B cell (primary cell): ENCODE results near the gene PARP12. TPM values are rescaled to one million over a fixed set of nuclear protein-coding genes. Genes with fewer than 3 reads are reported as not detected.

Experiments used
- ATAC-seq: fragments of 200-7000 bp; cut with Tn5 transposase; one replicate; pipeline ENCODE4 v1.10.0; 2021; ENCODE audit warnings: low read depth, mild to moderate bottlenecking, moderate number of reproducible peaks, moderate library complexity
- CTCF ChIA-PET: fragments of 350-600 bp; sonication (Branson Sonifier 250); formaldehyde crosslinking; loops from one replicate; lab custom pipeline; 2021; ENCODE audit warnings: antibody characterized with exemption, inconsistent platforms; lab: Charles Lee
- POLR2A ChIA-PET: fragments of 350-600 bp; sonication (Branson Sonifier 250); formaldehyde crosslinking; loops from one replicate; lab custom pipeline; 2021; ENCODE audit warnings: antibody characterized with exemption; lab: Charles Lee
- DNase-seq: peaks from one replicate; pipeline ENCODE4 v3.0.0; 2013
- H2AFZ ChIP-seq: 2 replicates; pipeline ENCODE4 v1.6.1; 2012; ENCODE audit warnings: mild to moderate bottlenecking, low read depth, low read length; ENCODE audit not compliant: insufficient read depth, poor library complexity, severe bottlenecking
- H3K27ac ChIP-seq, 2 donors: 1 replicate in 1 of 2; 2 replicates in 1 of 2; pipeline ENCODE4 v1.5.1; 2012 to 2013; ENCODE audit warnings: low read length in 2 of 2, mild to moderate bottlenecking in 2 of 2, moderate library complexity in 1 of 2
- H3K27me3 ChIP-seq, 4 experiments: fragments of 200-600 bp in 1 of 4; sonication (generic) in 1 of 4; replicated peaks in 1 of 4; 1 replicate in 2 of 4; 2 replicates in 2 of 4; pipeline versions ENCODE4 v1.6.1 to v1.7.0; 2013 to 2016; ENCODE audit warnings: low read length in 3 of 4, mild to moderate bottlenecking in 2 of 4, mixed read lengths in 1 of 4, moderate library complexity in 1 of 4; ENCODE audit not compliant: insufficient read depth in 4 of 4, control insufficient read depth in 3 of 4; ENCODE audit errors: control extremely low read depth in 1 of 4
- H3K36me3 ChIP-seq, 2 experiments: replicated peaks in 1 of 2; 1 replicate in 1 of 2; 2 replicates in 1 of 2; pipeline versions ENCODE4 v1.6.1 to v1.7.1; 2013; ENCODE audit warnings: low read length in 1 of 2; ENCODE audit not compliant: insufficient read depth in 2 of 2, control insufficient read depth in 1 of 2; ENCODE audit errors: control extremely low read depth in 1 of 2, extremely low read depth in 1 of 2
- H3K4me1 ChIP-seq, 2 donors: fragments of 200-600 bp in 1 of 2; sonication (generic) in 1 of 2; 1 replicate in 1 of 2; 2 replicates in 1 of 2; pipeline versions ENCODE4 v1.5.1 to v1.6.1; 2013 to 2017; ENCODE audit warnings: low read length in 2 of 2; ENCODE audit not compliant: control insufficient read depth in 2 of 2, insufficient read depth in 2 of 2
- H3K4me2 ChIP-seq: replicated peaks from 2 replicates; pipeline ENCODE3; 2012; ENCODE audit warnings: mild to moderate bottlenecking, low read depth, low read length; ENCODE audit not compliant: poor library complexity, severe bottlenecking
- H3K4me3 ChIP-seq, 5 experiments: fragments of 200-600 bp in 1 of 5; sonication (generic) in 1 of 5; 1 replicate in 3 of 5; 2 replicates in 2 of 5; pipeline versions ENCODE4 v1.5.1 to v1.7.0; 2011 to 2016; ENCODE audit warnings: low read length in 4 of 5, mild to moderate bottlenecking in 4 of 5, low read depth in 2 of 5, control low read depth in 1 of 5, moderate library complexity in 1 of 5; ENCODE audit not compliant: insufficient read depth in 1 of 5; ENCODE audit errors: control extremely low read depth in 1 of 5, extremely low read depth in 1 of 5
- H3K79me2 ChIP-seq: fragments of 200-600 bp; sonication (generic); one replicate; pipeline ENCODE4 v1.6.0; 2016; ENCODE audit warnings: low read length; ENCODE audit not compliant: control insufficient read depth, insufficient read depth
- H3K9ac ChIP-seq: fragments of 200-600 bp; sonication (generic); 2 replicates; pipeline ENCODE4 v1.6.1; 2017; ENCODE audit warnings: mild to moderate bottlenecking, low read length, moderate library complexity
- H3K9me3 ChIP-seq, 3 donors: one replicate each; pipeline versions ENCODE4 v1.6.1 to v1.7.1; 2013; ENCODE audit warnings: low read length in 2 of 3; ENCODE audit not compliant: control insufficient read depth in 2 of 3, insufficient read depth in 1 of 3; ENCODE audit errors: control extremely low read depth in 1 of 3
- H4K20me1 ChIP-seq: 2 replicates; pipeline ENCODE4 v1.6.0; 2012; ENCODE audit warnings: mild to moderate bottlenecking, low read length; ENCODE audit not compliant: insufficient read depth, control insufficient read depth, poor library complexity, severe bottlenecking
- H3K27ac Mint-ChIP-seq: one replicate; pipeline ENCODE4 v1.8.0; 2021; ENCODE audit warnings: mixed read lengths
- H3K27me3 Mint-ChIP-seq: one replicate; pipeline ENCODE4 v1.8.0; 2021; ENCODE audit warnings: mixed read lengths
- H3K4me1 Mint-ChIP-seq: one replicate; pipeline ENCODE4 v1.8.0; 2021; ENCODE audit warnings: mixed read lengths
- H3K4me3 Mint-ChIP-seq: one replicate; pipeline ENCODE4 v1.8.0; 2021; ENCODE audit warnings: mixed read lengths
- H3K9me3 Mint-ChIP-seq: one replicate; pipeline ENCODE4 v1.8.0; 2022; ENCODE audit warnings: mixed read lengths; ENCODE audit not compliant: insufficient read depth
- EZH2 ChIP-seq: IDR thresholded peaks from 2 replicates; pipeline ENCODE4 v1.6.1; 2012; ENCODE audit warnings: borderline replicate concordance, low read depth, mild to moderate bottlenecking, moderate library complexity, low read length; ENCODE audit not compliant: insufficient read depth, poor library complexity, severe bottlenecking
- WGBS: methylation state at CpG from one replicate; pipeline ENCODE4 v1.1.5; 2013; ENCODE audit warnings: missing lambda C conversion rate; ENCODE audit not compliant: insufficient coverage; 5-methylcytosine and 5-hydroxymethylcytosine counted together
- intact Hi-C: fragments of 100-400 bp; cut with micrococcal nuclease; formaldehyde crosslinking; loops from one replicate; pipeline ENCODE4 v1.10.0; 2022
- polyA plus RNA-seq: library from polyadenylated mRNA; depleted of rRNA; stranded (reverse); fragments of >200 nt; gene quantifications from 2 replicates; pipeline ENCODE4 v1.2.3, GENCODE V29; 2012
- total RNA-seq, 2 donors: library from RNA; stranded (reverse); fragments of 120-200 nt in 1 of 2; gene quantifications; 1 replicate in 1 of 2; 2 replicates in 1 of 2; pipeline versions ENCODE4 v1.2.3 to v1.2.4, GENCODE V29; 2013 to 2022
- TF ChIP-seq, protein P1 (sequence below): fragments of 200-600 bp; IDR thresholded peaks from one replicate; pipeline ENCODE4 v1.8.0; 2022; ENCODE audit warnings: antibody characterized with exemption, mild to moderate bottlenecking

Gene PARP12
- total and polyA plus RNA-seq, 2 donors (not counting 1 experiment from before 2014, with no cell fraction given) = 170 to 177 TPM

DNA sequence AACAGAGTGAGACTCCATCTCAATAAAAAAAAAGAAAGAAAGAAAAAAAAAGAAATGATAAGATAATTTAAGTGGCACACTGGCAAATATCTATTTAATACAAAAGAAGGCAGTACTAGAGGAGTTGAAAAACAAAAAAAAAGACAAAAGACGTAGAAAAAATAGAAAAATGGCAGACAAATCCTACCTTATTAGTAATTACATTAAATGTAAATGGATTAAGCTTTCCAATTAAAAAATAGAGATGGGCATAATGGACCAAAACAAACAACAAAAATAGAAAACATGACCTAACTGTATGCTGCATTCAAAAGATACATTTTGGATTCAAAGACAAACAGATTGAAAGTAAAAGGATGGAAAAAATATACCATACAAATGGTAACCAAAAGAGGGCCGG lies 5.3 kb upstream of the PARP12 start:
- H3K4me1 Mint-ChIP-seq = peaks cover 4% of the 10 kb centered on the region
- H3K4me1 ChIP-seq = peaks cover 5 to 6% of the 10 kb centered on the region in 2 donors
- WGBS = no CpG with 5 or more reads among the region's 2 CpGs

DNA sequence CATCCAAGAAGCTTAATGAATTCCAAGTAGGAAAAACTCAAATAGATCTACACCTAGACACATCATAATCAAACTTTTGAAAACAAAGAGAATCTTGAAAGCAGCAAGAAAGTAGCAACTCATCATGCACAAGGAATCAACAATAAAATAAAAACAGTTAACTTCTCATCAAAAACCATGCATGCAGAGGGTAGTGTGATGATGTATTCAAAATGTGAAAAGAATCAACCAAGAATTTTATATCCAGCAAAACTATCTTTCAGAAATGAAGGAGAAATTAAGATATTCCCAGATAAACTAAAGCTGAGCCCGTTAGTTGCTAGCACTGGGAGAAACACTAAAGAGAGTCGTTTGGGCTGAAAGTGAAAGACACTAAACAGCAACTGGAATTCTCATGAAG lies 4.3 kb upstream of the PARP12 start:
- no peak overlapping the region for H3K27ac ChIP-seq
- ChIA-PET POLR2A (no interaction called here), CTCF (no interaction called here)
- no CpG with 5 or more reads among the region's 2 CpGs for WGBS
- H3K4me1 ChIP-seq = peaks cover 5 to 8% of the 10 kb centered on the region in 2 donors
- no peak overlapping the region for H3K4me3 ChIP-seq
- Mint-ChIP-seq H3K27ac (no peak overlapping the region), H3K9me3 (peaks cover 11% of the 10 kb centered on the region), H3K4me3 (no peak overlapping the region), H3K27me3 (no peaks in the 10 kb centered on the region), H3K4me1 (peaks cover 6% of the 10 kb centered on the region)
- intact Hi-C loops = no loop called here
- H3K4me2 ChIP-seq = no peak overlapping the region
- DNase-seq (no peak), ATAC-seq (no peak)
- H3K9ac ChIP-seq = no peak overlapping the region
- TF ChIP-seq, protein P1, sequence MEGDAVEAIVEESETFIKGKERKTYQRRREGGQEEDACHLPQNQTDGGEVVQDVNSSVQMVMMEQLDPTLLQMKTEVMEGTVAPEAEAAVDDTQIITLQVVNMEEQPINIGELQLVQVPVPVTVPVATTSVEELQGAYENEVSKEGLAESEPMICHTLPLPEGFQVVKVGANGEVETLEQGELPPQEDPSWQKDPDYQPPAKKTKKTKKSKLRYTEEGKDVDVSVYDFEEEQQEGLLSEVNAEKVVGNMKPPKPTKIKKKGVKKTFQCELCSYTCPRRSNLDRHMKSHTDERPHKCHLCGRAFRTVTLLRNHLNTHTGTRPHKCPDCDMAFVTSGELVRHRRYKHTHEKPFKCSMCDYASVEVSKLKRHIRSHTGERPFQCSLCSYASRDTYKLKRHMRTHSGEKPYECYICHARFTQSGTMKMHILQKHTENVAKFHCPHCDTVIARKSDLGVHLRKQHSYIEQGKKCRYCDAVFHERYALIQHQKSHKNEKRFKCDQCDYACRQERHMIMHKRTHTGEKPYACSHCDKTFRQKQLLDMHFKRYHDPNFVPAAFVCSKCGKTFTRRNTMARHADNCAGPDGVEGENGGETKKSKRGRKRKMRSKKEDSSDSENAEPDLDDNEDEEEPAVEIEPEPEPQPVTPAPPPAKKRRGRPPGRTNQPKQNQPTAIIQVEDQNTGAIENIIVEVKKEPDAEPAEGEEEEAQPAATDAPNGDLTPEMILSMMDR = no peak
- no peak for TF ChIP-seq EZH2
- no peaks in the 10 kb centered on the region for H3K36me3 ChIP-seq
- no peak overlapping the region for H2AFZ ChIP-seq
- peaks cover 6 to 21% (median 10%) of the 10 kb centered on the region in 3 donors for H3K9me3 ChIP-seq
- peaks cover 3% of the 10 kb centered on the region for H3K79me2 ChIP-seq
- no peaks in the 10 kb centered on the region for H3K27me3 ChIP-seq
- H4K20me1 ChIP-seq = no peaks in the 10 kb centered on the region

More for the DNA sequence above, 5.3 kb upstream of the PARP12 start:
- no peaks in the 10 kb centered on the region for H4K20me1 ChIP-seq
- ATAC-seq = no peak
- no peak overlapping the region for H3K27ac Mint-ChIP-seq
- H3K9me3 Mint-ChIP-seq = peaks cover 11% of the 10 kb centered on the region
- no peaks in the 10 kb centered on the region for H3K79me2 ChIP-seq
- H3K36me3 ChIP-seq = no peaks in the 10 kb centered on the region
- CTCF ChIA-PET = no interaction called here
- no peaks in the 10 kb centered on the region for H3K27me3 ChIP-seq
- H3K4me2 ChIP-seq = no peak overlapping the region
- H3K4me3 Mint-ChIP-seq = no peak overlapping the region
- peaks cover 6 to 21% (median 10%) of the 10 kb centered on the region in 3 donors for H3K9me3 ChIP-seq
- no peak overlapping the region for H3K4me3 ChIP-seq
- TF ChIP-seq, protein P1 = no peak
- TF ChIP-seq EZH2 = no peak
- POLR2A ChIA-PET = no interaction called here
- H3K9ac ChIP-seq = no peak overlapping the region
- no peak overlapping the region for H3K27ac ChIP-seq
- no peak for DNase-seq
- H2AFZ ChIP-seq = no peak overlapping the region
- peaks cover 3% of the 10 kb centered on the region for H3K27me3 Mint-ChIP-seq
- intact Hi-C loops = no loop called here
